NCI-H82 (cell line): ENCODE measurements around the gene BATF3.
A peak's percentile ranks its signal among the peaks of the same experiment; 100 is the strongest.
"Not testable (repeated sequence)": the region's sequence is repeated elsewhere in the genome, so short reads cannot be mapped to it uniquely, and the experiment has no call there.

Experiments
- DNase-seq: peaks from one replicate; lab custom pipeline; 2025; lab: John Stamatoyannopoulos, UW

BATF3 gene

GRCh38 chr1:212658250-212658649 is 41.4 kb downstream of the BATF3 start:
- peak; percentile 23 for DNase-seq

GRCh38 chr1:212656730-212657129 is 42.9 kb downstream of the BATF3 start:
- no peak for DNase-seq

- no peak for DNase-seq
These were observed 43.8 kb downstream of the BATF3 start for GRCh38 chr1:212655668-212656440.

- DNase-seq = no peak
These were observed 47.0 kb downstream of the BATF3 start for GRCh38 chr1:212652609-212653008.

GRCh38 chr1:212651977-212652376 is 47.7 kb downstream of the BATF3 start:
- no peak for DNase-seq

- DNase-seq = no peak
These were observed 48.1 kb downstream of the BATF3 start for GRCh38 chr1:212651521-212651920.

- DNase-seq = peak; percentile 75
These were observed 49.4 kb downstream of the BATF3 start for GRCh38 chr1:212650228-212650627.

GRCh38 chr1:212649020-212649419 is 50.6 kb downstream of the BATF3 start:
- no peak for DNase-seq

- no peak for DNase-seq
These were observed 51.2 kb downstream of the BATF3 start for GRCh38 chr1:212648431-212648830.

- DNase-seq = no peak
These were observed 52.6 kb downstream of the BATF3 start for GRCh38 chr1:212647004-212647403.

GRCh38 chr1:212646588-212646987 is 53.1 kb downstream of the BATF3 start:
- DNase-seq = no peak

GRCh38 chr1:212645546-212646543 is 53.8 kb downstream of the BATF3 start:
- no peak for DNase-seq

GRCh38 chr1:212644866-212645545 is 54.6 kb downstream of the BATF3 start:
- no peak for DNase-seq

GRCh38 chr1:212643877-212644276 is 55.8 kb downstream of the BATF3 start:
- DNase-seq = no peak

- peak; percentile 34 for DNase-seq
These were observed 57.7 kb downstream of the BATF3 start for GRCh38 chr1:212641956-212642355.

- no peak for DNase-seq
These were observed 59.3 kb downstream of the BATF3 start for GRCh38 chr1:212640223-212640878.

GRCh38 chr1:212639524-212639923 is 60.1 kb downstream of the BATF3 start:
- not testable (repeated sequence) for DNase-seq

GRCh38 chr1:212638492-212639151 is 61.0 kb downstream of the BATF3 start:
- peak; percentile 57 for DNase-seq

- no peak for DNase-seq
These were observed 61.7 kb downstream of the BATF3 start for GRCh38 chr1:212637902-212638301.
